Neural cell (in vitro differentiated cells): ENCODE results near the gene MCM3AP. TPM values are rescaled to one million over a fixed set of nuclear protein-coding genes. Genes with fewer than 3 reads are reported as not detected.

Experiments used
- H2AFZ ChIP-seq: fragments of 200-600, 300-800 bp; sonication (generic), shearing (Covaris generic); 2 replicates; pipeline ENCODE4 v1.6.0; 2014; ENCODE audit warnings: low read depth, mild to moderate bottlenecking, antibody characterized with exemption, low read length, moderate library complexity
- H3F3A ChIP-seq: fragments of 200-600 bp; shearing (Covaris generic); 2 replicates; pipeline ENCODE4 v1.6.1; 2016; ENCODE audit warnings: mild to moderate bottlenecking, moderate library complexity, mixed read lengths, antibody characterized with exemption, low read length; ENCODE audit not compliant: insufficient read depth, poor library complexity, severe bottlenecking
- H3K27ac ChIP-seq: fragments of 200-600, 300-800 bp; sonication (generic), shearing (Covaris generic); 2 replicates; pipeline ENCODE4 v1.5.1; 2014; ENCODE audit warnings: mild to moderate bottlenecking, low read length, moderate library complexity
- H3K27me3 ChIP-seq: fragments of 300-800, 200-600 bp; sonication (generic), shearing (Covaris generic); 2 replicates; pipeline ENCODE4 v1.6.0; 2014; ENCODE audit warnings: mild to moderate bottlenecking, low read depth, low read length, moderate library complexity; ENCODE audit not compliant: insufficient read depth
- H3K36me3 ChIP-seq: fragments of 300-800, 200-600 bp; sonication (generic), shearing (Covaris generic); 2 replicates; pipeline ENCODE4 v1.5.1; 2014; ENCODE audit warnings: mild to moderate bottlenecking, antibody characterized with exemption, low read length, moderate library complexity; ENCODE audit not compliant: insufficient read depth
- H3K4me2 ChIP-seq: fragments of 300-800, 200-600 bp; sonication (generic), shearing (Covaris generic); 2 replicates; pipeline ENCODE4 v1.6.0; 2014; ENCODE audit warnings: mild to moderate bottlenecking, low read length
- H3K4me3 ChIP-seq: fragments of 300-800, 200-600 bp; sonication (generic), shearing (Covaris generic); 2 replicates; pipeline ENCODE4 v1.5.1; 2014; ENCODE audit warnings: mild to moderate bottlenecking, low read length, moderate library complexity
- H3K79me2 ChIP-seq: fragments of 200-600 bp; shearing (Covaris generic); replicated peaks from 2 replicates; pipeline ENCODE4 v1.6.0; 2014; ENCODE audit warnings: mild to moderate bottlenecking, low read length, moderate library complexity; ENCODE audit not compliant: insufficient read depth
- H3K9ac ChIP-seq: fragments of 300-800, 200-600 bp; sonication (generic), shearing (Covaris generic); 2 replicates; pipeline ENCODE4 v1.6.1; 2016; ENCODE audit warnings: mild to moderate bottlenecking, low read length, mixed read lengths
- H3K9me2 ChIP-seq: fragments of 200-600 bp; shearing (Covaris generic); 2 replicates; pipeline ENCODE4 v1.6.1; 2016; ENCODE audit warnings: mild to moderate bottlenecking, low read length, mixed read lengths; ENCODE audit not compliant: insufficient read depth
- H3K9me3 ChIP-seq: fragments of 200-600, 300-800 bp; sonication (generic), shearing (Covaris generic); 2 replicates; pipeline ENCODE4 v1.6.1; 2016; ENCODE audit warnings: mild to moderate bottlenecking, mixed run types, low read length, moderate library complexity, mixed read lengths
- H4K20me1 ChIP-seq: fragments of 200-600 bp; shearing (Covaris generic); 2 replicates; pipeline ENCODE4 v1.6.1; 2016; ENCODE audit warnings: mild to moderate bottlenecking, mixed run types; ENCODE audit not compliant: insufficient read depth
- EP300 ChIP-seq: fragments of 450-650 bp; conservative IDR thresholded peaks from 2 replicates; pipeline ENCODE4 v1.6.1; 2014; ENCODE audit warnings: antibody characterized with exemption, mild to moderate bottlenecking, moderate library complexity; ENCODE audit not compliant: poor library complexity, severe bottlenecking
- EZH2 ChIP-seq: fragments of 200-600, 300-800 bp; shearing (Covaris generic), sonication (generic); IDR thresholded peaks from 2 replicates; pipeline ENCODE4 v1.6.1; 2014; ENCODE audit warnings: antibody characterized with exemption, low read length, borderline replicate concordance, mild to moderate bottlenecking; ENCODE audit not compliant: insufficient read depth, poor library complexity, severe bottlenecking
- MXI1 ChIP-seq: fragments of 450-650 bp; conservative IDR thresholded peaks from 2 replicates; pipeline ENCODE4 v1.6.1; 2014; ENCODE audit warnings: antibody characterized with exemption, mild to moderate bottlenecking; ENCODE audit not compliant: poor library complexity, severe bottlenecking
- POLR2AphosphoS5 ChIP-seq: IDR thresholded peaks from 2 replicates; pipeline ENCODE4 v1.6.1; 2012
- RAD21 ChIP-seq: fragments of 450-650 bp; conservative IDR thresholded peaks from 2 replicates; pipeline ENCODE4 v1.6.1; 2014; ENCODE audit warnings: antibody characterized with exemption, mild to moderate bottlenecking, moderate library complexity
- SMC3 ChIP-seq: fragments of 450-650 bp; conservative IDR thresholded peaks from 2 replicates; pipeline ENCODE4 v1.6.1; 2014; ENCODE audit warnings: antibody characterized with exemption, mild to moderate bottlenecking, moderate library complexity; ENCODE audit not compliant: poor library complexity
- TAF1 ChIP-seq: IDR thresholded peaks from 2 replicates; pipeline ENCODE4 v1.6.1; 2012; ENCODE audit warnings: low read depth
- polyA plus RNA-seq: library from polyadenylated mRNA; depleted of rRNA; stranded (reverse); fragments of >200 nt; gene quantifications from 2 replicates; pipeline ENCODE4 v1.2.3, GENCODE V29; 2014
- TF ChIP-seq, protein P1 (sequence below): fragments of 450-650 bp; IDR thresholded peaks from 2 replicates; pipeline ENCODE4 v1.5.1; 2014; ENCODE audit warnings: antibody characterized with exemption, mild to moderate bottlenecking, moderate library complexity; ENCODE audit not compliant: poor library complexity, severe bottlenecking
- TF ChIP-seq, protein P2 (sequence below): IDR thresholded peaks from 2 replicates; pipeline ENCODE4 v1.6.1; 2012; ENCODE audit warnings: borderline replicate concordance

Gene MCM3AP
- polyA plus RNA-seq, 1 donor from 2014 or later: 74.2 TPM

DNA sequence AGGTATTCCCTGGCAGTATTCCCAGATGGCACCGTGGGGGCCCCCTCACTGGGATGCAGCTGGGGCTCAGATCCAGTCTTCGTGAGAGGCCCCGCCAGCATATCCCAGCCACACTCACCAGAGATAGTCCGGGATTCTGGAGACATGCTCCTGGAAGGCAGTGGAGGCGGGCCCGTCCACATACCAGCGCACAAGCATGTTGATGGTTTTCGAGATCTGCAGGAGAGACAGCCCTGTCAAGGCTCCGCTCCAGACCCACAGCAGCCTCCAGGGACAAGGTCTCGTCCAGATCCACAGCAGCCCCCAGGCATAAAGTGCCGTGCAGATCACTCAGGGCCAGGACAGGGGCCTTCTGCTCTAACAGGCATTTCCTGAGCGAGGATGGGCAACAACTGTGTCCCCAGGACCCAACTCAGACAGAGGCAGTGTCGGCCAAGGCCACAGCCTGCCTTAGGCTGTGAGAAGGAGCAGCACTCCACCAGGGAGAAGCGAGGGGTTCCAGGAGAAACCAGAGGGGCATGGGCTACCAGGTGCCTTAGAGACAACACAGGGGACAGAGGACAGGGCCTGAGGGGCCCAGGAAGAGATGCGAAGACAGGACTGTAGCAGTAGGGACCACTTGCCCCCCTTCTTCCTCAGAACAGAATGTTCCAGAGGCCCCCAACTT lies 71.7 kb downstream of the MCM3AP start:
- no peak overlapping the region for H3K27ac ChIP-seq
- H3K4me2 ChIP-seq: no peak overlapping the region
- no peaks in the 10 kb centered on the region for H4K20me1 ChIP-seq
- no peaks in the 10 kb centered on the region for H3K36me3 ChIP-seq
- H3K9me3 ChIP-seq: no peaks in the 10 kb centered on the region
- H3K4me3 ChIP-seq: no peak overlapping the region
- no peaks in the 10 kb centered on the region for H3K9me2 ChIP-seq
- H3K79me2 ChIP-seq: no peaks in the 10 kb centered on the region
- no peaks in the 10 kb centered on the region for H3K27me3 ChIP-seq
- H3K9ac ChIP-seq: no peak overlapping the region
- H3F3A ChIP-seq: no peaks in the 10 kb centered on the region
- TF ChIP-seq POLR2AphosphoS5 (no peak), EP300 (no peak), TAF1 (no peak), SMC3 (no peak), RAD21 (no peak), MXI1 (no peak), EZH2 (no peak)
- TF ChIP-seq, protein P1, sequence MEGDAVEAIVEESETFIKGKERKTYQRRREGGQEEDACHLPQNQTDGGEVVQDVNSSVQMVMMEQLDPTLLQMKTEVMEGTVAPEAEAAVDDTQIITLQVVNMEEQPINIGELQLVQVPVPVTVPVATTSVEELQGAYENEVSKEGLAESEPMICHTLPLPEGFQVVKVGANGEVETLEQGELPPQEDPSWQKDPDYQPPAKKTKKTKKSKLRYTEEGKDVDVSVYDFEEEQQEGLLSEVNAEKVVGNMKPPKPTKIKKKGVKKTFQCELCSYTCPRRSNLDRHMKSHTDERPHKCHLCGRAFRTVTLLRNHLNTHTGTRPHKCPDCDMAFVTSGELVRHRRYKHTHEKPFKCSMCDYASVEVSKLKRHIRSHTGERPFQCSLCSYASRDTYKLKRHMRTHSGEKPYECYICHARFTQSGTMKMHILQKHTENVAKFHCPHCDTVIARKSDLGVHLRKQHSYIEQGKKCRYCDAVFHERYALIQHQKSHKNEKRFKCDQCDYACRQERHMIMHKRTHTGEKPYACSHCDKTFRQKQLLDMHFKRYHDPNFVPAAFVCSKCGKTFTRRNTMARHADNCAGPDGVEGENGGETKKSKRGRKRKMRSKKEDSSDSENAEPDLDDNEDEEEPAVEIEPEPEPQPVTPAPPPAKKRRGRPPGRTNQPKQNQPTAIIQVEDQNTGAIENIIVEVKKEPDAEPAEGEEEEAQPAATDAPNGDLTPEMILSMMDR: no peak
- TF ChIP-seq, protein P2, sequence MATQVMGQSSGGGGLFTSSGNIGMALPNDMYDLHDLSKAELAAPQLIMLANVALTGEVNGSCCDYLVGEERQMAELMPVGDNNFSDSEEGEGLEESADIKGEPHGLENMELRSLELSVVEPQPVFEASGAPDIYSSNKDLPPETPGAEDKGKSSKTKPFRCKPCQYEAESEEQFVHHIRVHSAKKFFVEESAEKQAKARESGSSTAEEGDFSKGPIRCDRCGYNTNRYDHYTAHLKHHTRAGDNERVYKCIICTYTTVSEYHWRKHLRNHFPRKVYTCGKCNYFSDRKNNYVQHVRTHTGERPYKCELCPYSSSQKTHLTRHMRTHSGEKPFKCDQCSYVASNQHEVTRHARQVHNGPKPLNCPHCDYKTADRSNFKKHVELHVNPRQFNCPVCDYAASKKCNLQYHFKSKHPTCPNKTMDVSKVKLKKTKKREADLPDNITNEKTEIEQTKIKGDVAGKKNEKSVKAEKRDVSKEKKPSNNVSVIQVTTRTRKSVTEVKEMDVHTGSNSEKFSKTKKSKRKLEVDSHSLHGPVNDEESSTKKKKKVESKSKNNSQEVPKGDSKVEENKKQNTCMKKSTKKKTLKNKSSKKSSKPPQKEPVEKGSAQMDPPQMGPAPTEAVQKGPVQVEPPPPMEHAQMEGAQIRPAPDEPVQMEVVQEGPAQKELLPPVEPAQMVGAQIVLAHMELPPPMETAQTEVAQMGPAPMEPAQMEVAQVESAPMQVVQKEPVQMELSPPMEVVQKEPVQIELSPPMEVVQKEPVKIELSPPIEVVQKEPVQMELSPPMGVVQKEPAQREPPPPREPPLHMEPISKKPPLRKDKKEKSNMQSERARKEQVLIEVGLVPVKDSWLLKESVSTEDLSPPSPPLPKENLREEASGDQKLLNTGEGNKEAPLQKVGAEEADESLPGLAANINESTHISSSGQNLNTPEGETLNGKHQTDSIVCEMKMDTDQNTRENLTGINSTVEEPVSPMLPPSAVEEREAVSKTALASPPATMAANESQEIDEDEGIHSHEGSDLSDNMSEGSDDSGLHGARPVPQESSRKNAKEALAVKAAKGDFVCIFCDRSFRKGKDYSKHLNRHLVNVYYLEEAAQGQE: no peak
- no peak overlapping the region for H2AFZ ChIP-seq

DNA sequence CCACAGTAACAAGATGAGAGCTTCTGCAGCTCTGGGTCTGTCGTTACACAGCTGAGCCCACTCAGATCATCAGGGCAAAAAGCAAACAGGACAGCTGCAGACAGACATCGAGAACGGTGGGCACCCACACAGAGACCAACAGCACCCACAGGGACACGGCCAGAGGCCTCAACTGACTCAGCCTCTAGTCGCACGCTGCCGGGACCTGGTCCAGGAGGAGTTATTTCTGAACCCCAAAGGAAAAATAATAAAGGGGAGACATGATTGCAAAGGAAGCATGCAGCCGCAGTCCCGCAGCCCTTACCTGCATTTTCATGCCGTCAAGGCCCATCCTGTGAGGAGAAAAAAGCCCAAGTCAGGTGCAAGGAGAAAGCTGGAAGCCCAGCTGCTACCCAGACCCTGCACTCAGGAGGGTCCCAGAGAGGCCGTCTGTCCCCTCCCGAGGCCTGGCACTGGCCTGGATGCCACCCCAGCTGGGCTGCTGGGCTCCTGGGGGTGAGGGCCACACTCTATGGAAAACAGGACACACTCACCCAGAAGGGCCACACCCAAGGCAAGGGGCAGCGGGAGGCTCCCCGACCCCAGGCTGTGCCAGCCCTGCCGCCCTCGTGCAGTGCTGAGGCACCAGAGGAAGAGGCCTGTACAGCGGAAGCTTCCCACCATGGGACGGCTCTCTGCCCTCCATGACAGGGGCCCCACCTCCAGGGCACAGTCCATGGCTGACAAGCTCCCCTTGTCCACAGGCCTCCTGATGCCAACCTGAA lies 72.5 kb downstream of the MCM3AP start:
- no peaks in the 10 kb centered on the region for H3F3A ChIP-seq
- no peak overlapping the region for H3K27ac ChIP-seq
- TF ChIP-seq TAF1 (no peak), POLR2AphosphoS5 (no peak), MXI1 (no peak), EP300 (no peak), EZH2 (no peak), SMC3 (no peak)
- TF ChIP-seq, protein P2: no peak
- no peaks in the 10 kb centered on the region for H3K9me2 ChIP-seq
- no peak overlapping the region for H3K9ac ChIP-seq
- H3K79me2 ChIP-seq: no peaks in the 10 kb centered on the region
- H3K4me3 ChIP-seq: no peak overlapping the region
- no peaks in the 10 kb centered on the region for H3K27me3 ChIP-seq
- no peak overlapping the region for H3K4me2 ChIP-seq
- H3K36me3 ChIP-seq: no peaks in the 10 kb centered on the region
- no peak overlapping the region for H2AFZ ChIP-seq
- no peaks in the 10 kb centered on the region for H4K20me1 ChIP-seq
- H3K9me3 ChIP-seq: no peaks in the 10 kb centered on the region
